Endometrial microvascular endothelial cells (primary cell): ENCODE results near the gene OXER1. TPM values are rescaled to one million over a fixed set of nuclear protein-coding genes. Genes with fewer than 3 reads are reported as not detected.

ENCODE experiments used
- in situ Hi-C: cut with HindIII; loops from 2 replicates; pipeline ENCODE4 v1.10.0; 2017; ENCODE audit warnings: low sequenced_read_pairs, low pct_unique_long_range_greater_than_20kb; ENCODE audit errors: inconsistent ontology term
- total RNA-seq: library from RNA; depleted of rRNA; stranded (reverse); fragments of >200 nt; gene quantifications from one replicate; pipeline ENCODE4 v1.2.3, GENCODE V29; 2015; ENCODE audit errors: inconsistent ontology term

Gene OXER1
- not detected for total RNA-seq

DNA sequence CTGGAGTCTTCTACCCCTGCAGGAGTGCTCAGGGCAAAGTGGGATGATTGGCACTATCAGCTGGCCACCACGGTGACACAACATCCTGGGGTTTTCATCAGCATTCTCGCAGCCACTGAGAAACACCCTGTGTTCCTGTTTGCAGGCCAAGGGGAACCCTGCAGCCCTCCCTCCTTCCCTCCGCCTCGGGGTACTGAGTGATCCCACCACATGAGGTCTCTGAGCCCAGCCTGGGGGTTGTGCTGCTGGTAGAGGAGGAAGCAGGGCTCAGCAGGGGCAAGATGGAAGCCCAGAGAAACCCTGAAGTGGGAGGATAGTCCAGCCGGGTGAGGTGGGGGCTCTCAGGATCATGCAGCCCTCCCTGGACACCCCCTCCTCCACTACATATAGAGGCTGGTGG, at the start of gene OXER1:
Gene OXER1 (minus strand): TSS at position 40 of the 400 bp plus-strand sequence. CDS start 73 bp downstream, outside the sequence.
- in situ Hi-C loops: no loop called here

- in situ Hi-C loops: loop anchor here (10.0 kb wide), 1 partner anchor 762 kb away; no protein-coding TSS in a partner anchor
Measured at GRCh38 chr2:42812899-42813479, 49.1 kb upstream of the OXER1 start.

GRCh38 chr2:42810971-42811811, 47.3 kb upstream of the OXER1 start:
- in situ Hi-C loops: loop anchor here (10.0 kb wide), 1 partner anchor 764 kb away; no protein-coding TSS in a partner anchor

GRCh38 chr2:42810121-42810970, 46.4 kb upstream of the OXER1 start:
- in situ Hi-C loops: loop anchor here (10.0 kb wide), 1 partner anchor 764 kb away; no protein-coding TSS in a partner anchor

DNA sequence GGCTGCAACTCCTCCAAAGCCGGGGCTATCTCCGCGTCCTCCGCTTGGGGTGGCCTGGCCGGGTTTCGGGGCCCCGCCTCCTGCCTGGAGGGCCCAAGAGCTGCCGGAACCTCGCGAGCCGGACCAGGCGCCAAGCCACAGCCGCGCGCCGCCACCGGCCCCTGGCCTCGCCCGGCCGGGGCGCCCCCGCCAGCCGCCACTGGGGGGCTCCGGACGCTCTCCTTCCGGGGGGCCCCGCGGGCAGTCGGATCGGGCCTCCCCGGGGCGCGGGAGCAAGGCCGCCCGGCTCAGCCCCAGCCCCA, 45.8 kb upstream of the OXER1 start:
- in situ Hi-C loops: loop anchor here (10.0 kb wide), 1 partner anchor 765 kb away; no protein-coding TSS in a partner anchor

DNA sequence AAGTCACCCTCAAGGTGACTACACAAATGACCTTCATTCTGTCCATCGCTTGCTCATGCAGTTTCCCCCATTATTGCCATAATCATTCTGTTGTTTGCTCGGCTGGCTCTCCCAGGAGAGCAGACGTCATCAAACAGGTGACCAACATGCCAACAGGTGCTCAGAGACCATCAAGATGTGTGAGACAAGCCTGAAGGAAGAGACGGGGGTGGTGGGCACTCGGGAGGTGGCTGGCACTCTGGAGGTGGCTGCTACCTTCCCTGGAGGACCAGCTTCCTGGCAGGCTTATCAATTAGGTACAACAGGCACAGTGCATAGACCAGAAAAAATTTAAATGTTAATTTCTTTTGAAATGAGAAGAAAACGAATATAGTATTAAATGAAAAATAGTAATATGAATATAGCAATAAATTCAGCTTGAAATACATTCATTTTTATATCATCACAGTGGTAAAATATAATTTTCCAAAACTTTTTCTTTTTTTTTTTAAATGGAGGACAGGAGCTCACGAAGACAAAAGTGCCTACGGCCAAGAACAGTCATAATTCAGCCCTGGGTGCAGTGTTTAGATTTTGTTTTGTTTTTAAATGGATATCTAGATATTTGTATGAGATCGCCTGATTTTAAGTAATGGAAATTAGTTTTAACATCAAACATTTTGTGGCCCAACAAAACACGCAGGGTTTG, 45.3 kb upstream of the OXER1 start:
- in situ Hi-C loops: no loop called here

DNA sequence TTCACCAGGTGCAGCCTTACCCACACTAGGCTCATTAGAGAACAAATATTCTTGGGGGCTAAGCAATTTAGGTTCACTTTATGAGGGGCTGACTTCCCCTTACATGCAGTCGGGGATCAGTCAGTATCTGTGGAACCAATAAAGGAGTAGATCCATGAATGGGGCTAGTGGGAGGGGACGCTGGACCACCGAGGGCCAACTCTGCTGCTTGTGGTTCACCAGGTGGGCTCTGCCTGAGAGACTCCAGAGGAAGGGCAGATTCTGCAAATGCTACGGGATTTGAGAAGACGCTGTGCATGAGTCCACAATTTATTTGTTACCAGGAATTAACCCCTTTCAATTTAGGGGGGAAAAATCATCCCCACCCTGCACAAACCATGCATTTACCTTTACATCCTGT, 44.4 kb upstream of the OXER1 start:
- in situ Hi-C loops: no loop called here

DNA sequence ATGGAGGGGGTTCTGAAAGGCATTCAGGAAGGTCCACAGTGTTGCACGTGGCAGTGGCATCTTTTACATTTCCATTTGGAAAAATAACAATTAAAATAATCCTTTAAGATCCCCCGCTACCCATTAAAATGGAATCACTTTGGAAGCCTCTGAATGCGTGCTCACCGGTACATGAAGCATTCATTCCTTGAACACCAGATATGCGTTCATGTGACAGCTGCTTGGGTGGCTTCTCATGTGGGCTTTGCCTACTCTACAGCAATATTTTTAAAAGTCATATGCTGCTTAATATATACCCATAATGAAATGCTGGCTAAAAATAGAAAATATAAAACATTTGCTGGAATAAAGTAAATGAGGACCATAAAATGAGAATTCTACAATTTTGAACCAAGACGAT, 42.9 kb upstream of the OXER1 start:
- in situ Hi-C loops: no loop called here

- in situ Hi-C loops: no loop called here
Measured at GRCh38 chr2:42804891-42805290, 41.0 kb upstream of the OXER1 start.

- in situ Hi-C loops: no loop called here
Measured at GRCh38 chr2:42804338-42804737, 40.4 kb upstream of the OXER1 start.

DNA sequence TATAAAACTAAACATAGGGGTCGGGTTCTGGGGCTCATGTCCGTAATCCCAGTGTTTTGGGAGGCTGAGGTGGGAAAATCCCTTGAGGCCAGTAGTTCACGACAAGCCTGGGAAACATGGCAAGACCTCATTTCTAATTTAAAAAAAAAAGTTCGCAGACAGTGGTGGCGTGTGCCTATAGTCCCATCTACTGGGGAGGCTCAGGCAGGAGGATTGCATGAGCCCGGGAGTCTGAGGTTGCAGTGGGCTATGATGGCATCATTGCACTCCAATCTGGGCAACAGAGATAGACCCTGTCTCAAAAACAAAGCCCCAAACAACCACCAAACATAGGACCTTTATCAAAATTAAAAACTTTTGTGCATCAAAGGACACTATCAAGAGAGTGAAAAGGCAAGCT, 38.2 kb upstream of the OXER1 start:
- in situ Hi-C loops: no loop called here

GRCh38 chr2:42801381-42801780, 37.4 kb upstream of the OXER1 start:
- in situ Hi-C loops: no loop called here

GRCh38 chr2:42800981-42801380, 37.0 kb upstream of the OXER1 start:
- in situ Hi-C loops: no loop called here

DNA sequence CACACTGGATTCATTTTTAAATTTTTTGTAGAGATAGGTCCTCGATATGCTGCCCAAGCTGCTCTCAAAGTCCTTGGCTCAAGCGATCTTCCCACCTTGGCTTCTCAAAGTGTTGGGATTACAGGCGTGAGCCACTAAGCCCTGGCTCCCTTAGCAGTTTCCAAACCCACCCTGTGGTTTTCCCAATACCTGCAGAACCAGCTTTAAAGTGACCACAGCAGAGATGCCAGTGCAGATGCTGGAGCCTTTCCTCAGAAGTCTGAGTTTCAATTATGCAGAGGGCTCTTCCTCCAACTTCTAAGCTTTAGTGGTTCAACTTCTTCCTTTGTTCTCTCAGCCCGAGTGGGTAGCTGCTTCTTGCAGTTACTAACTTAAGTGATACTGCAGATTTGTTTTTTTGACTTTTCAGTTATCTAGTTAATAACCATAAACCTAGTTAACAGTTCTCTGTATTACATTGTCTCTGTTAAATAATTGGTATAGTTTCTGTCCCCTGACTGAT, 36.6 kb upstream of the OXER1 start:
- in situ Hi-C loops: no loop called here

GRCh38 chr2:42799881-42800280, 35.9 kb upstream of the OXER1 start:
- in situ Hi-C loops: no loop called here

- in situ Hi-C loops: no loop called here
Measured at GRCh38 chr2:42797281-42797680, 33.3 kb upstream of the OXER1 start.

GRCh38 chr2:42796427-42797248, 32.7 kb upstream of the OXER1 start:
- in situ Hi-C loops: no loop called here

- in situ Hi-C loops: no loop called here
Measured at GRCh38 chr2:42795841-42796301, 31.9 kb upstream of the OXER1 start.
